NCI-H146 (cell line): ENCODE data around the gene DCANP1.

ENCODE experiments used
- DNase-seq: peaks from one replicate; lab custom pipeline; 2025; lab: John Stamatoyannopoulos, UW

DCANP1 gene

DNA sequence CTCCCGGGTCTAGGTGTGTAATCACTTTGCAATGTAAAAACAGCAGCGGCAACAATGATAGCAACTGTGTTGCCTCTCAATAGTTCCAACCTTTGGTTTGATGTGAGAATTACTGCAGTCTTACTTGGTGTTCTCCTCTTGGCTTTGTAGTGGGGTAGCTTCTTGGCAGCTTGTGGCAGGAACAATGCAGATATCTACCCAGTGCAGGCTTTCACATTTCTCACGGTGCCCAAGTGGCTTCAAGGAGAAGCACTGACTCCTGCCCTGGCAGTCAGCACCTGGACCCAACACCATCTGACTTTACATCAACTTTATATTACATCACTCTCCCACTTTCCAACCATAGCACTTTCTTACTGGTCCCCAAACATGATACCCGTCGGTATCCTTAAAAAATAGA is 33.4 kb upstream of the DCANP1 start:
- no peak for DNase-seq

- DNase-seq, result peak; percentile 74
Observed at GRCh38 chr5:135478938-135479337, 31.8 kb upstream of the DCANP1 start.

GRCh38 chr5:135477613-135478066 is 30.5 kb upstream of the DCANP1 start:
- no peak for DNase-seq

- DNase-seq, result no peak
Observed at GRCh38 chr5:135476615-135477581, 29.8 kb upstream of the DCANP1 start.

DNA sequence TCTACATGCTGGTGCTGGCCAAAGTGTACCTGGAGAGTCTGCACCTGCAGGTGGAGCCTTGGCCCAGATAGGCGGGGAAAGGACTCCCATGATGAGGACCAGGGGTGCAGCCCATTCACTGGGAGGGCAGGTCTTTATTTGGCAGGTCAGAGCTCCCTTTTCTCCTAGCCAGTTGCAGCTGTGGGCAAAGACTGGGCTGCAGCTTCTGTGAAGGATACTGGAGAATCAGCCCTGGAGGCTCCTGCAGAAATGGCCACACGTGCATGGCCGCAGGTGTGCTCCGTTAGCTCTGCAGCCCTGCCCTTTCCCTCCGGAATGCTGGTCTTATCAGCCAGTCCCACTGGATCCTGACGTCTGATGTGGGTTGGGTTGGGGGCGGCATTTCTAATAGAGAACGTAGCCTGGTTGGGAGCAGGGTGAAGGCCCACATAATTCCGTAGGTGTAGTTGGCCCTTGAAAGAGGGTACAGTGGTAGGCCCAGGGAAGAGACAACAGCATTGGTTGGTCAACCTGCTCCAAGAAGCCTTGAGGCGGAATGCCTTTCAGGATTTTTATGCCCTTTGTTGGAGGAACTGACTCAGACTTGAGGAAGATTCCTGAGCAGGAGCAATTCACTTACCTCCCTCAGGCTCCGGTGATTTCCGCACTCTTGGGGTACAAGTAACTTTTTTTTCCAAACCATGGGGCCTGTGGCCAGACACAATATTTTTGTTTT is 27.0 kb upstream of the DCANP1 start:
- DNase-seq, result no peak

GRCh38 chr5:135472141-135472540 is 25.0 kb upstream of the DCANP1 start:
- no peak for DNase-seq

GRCh38 chr5:135471726-135472125 is 24.6 kb upstream of the DCANP1 start:
- DNase-seq, result no peak

DNA sequence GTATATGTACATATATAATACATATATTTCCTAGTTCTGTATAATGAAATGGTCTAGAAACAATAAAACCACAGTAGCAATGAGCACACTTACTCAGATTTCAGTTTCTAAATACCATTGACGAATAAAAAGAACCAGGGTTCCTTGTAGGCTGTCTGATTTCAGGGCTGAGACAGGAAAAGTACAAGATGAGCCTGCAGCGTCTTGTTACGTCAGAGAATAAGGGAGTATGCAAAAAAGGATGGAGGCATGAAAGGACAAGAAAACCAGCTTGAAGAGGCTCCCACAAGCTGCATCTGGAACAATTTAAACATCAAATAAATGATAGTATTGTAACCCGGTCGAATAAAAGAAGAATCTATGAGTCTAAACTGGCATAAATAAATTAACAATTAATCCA is 22.8 kb upstream of the DCANP1 start:
- DNase-seq, result no peak

- no peak for DNase-seq
Observed at GRCh38 chr5:135468541-135468940, 21.4 kb upstream of the DCANP1 start.

GRCh38 chr5:135467871-135468485 is 20.8 kb upstream of the DCANP1 start:
- DNase-seq, result no peak

GRCh38 chr5:135467051-135467625 is 20.0 kb upstream of the DCANP1 start:
- no peak for DNase-seq

DNA sequence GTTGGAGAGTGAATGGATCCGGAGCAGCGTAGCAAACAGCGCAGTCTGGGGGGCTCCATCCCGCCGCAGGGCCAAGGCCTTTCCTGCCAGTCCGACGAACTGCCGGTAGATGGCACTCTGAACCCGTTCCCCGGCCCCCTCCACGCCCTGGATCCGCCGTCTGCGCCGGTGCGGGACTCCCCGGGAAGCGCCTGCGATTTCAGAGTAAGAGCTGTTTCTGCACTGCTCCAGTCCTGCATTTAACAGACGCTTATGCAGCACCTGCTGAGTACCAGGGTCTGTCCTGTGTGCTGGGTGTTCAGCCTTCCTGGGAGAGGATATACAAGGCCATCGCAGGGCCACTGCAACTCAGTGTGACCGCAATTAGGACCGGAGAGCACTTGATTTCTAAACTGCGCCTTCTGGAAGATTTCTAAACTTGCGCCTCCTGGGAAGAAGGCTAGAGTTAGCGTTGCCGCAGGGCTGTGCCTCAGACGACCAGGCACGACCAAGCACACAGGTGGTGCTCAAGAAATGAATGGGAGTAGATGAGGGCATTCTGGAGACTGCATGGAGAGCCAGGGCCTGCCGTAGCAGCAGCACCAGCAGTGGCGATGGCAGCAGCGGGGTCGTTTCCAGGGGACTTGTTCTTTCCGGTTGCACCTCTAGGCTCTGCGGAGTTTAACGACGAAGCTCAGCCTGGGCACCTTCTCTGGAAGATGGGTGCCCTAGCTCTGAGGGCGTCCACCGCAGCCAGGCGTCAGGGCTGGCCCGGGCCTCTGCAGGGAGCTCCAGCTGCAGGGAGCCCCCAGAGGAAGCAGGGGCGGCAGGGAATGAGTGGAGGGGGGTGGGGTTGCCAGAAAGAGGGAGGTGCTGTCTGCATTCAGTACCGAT is 19.3 kb upstream of the DCANP1 start:
- peak; percentile 69 for DNase-seq

- DNase-seq, result no peak
Observed at GRCh38 chr5:135465391-135466122, 18.4 kb upstream of the DCANP1 start.

- DNase-seq, result peak; percentile 84
Observed at GRCh38 chr5:135462304-135462703, 15.2 kb upstream of the DCANP1 start.

DNA sequence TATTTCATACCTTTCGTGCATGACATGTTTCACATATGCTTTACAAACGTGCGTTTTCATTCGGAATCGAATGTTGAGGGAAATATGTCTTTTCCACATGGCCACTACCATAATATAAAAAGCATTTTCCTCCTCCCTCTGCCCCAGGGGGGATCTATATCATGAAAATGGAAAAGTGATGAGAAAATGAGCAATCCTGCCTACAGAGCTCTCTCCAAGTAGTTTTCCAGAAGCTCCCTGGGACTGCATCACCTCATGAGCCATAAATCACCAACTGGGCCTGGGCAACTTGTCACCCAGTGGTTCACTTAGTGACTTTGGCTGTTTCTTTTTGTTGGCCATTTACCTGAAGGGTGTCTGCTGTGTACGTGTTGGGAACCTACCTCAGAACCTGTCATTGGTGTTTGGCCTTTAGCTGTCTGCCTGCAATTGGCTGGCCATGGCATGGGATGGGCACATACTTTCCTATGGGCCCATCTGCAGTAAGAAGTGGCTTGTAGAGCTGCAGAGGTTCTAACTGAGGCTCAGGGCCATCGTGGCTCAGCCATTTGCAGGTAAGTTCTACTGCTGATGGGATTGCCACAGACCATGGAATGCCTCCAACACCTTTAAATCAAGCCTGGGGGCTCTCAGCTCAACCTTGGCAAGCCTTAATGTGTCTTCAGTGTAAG is 14.5 kb upstream of the DCANP1 start:
- DNase-seq, result no peak

DNA sequence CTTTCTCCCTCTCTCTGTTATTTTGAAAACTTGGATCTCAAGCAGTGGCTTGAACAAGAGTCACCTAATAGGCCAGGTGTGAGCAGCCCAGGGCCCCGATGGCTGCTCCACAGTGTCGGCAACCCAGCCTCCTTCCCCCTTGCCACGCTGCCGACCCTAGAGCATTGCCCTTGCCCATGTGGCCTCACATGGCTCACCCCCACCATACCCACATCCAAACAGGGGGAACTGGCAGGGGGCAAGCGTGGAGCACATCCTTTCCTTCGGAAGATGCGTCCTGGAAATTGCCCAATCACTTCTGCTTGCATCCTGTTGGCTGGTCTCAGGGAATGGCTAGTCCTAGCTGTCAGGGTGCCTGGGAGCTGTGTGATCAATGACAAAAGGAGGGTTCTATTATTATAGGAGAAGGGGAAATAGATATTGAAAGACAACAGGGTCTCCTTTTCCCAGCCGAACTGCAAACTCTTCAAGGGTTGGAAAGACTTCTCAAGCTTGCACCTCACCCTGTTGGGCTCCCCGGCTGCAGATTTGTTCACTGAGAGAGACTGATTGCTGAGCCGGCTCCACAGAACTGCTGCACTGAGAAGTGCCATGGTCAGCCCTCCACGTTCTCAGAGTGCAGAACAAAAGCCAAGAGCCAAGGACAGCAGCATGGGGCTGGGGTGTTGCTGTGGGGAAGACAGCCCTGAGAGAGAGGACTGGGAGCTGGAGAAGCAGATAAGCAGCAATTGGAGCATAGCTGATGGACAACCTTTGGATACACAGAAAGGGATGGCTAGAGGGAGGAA is 13.3 kb upstream of the DCANP1 start:
- DNase-seq, result no peak

GRCh38 chr5:135458921-135459331 is 11.8 kb upstream of the DCANP1 start:
- no peak for DNase-seq

- no peak for DNase-seq
Observed at GRCh38 chr5:135458356-135458755, 11.2 kb upstream of the DCANP1 start.

DNA sequence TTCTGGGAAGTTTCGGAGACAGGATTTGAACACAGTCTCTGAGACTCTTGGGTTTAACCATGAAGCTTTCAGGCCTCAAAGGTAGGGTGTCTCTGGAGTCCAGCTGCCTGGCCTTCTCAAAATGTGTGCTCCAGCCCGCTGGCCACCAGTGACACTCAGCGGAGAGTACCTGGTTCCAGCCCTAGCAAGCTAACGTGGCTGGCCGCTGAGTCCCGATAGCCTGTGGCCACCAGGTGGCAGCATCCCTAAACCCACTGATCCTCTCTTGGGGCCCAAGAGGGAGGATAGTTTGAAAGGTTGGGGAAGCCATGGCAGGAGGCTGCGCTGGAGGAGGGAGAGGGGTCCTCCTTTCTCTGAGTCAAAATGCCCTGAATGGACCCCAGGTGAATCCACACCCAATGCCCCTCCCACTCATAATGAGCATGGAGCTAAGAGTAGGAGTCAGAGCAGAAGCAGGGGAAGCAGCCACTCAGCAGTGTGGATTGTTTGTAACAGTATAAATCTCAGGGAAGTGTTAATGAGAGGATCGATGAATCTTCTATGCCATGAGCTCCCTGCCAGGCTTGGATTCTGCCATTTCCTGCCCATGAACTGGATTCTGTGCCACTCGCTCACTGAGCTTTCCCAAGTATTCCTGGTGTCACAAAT is 10.4 kb upstream of the DCANP1 start:
- DNase-seq, result peak; percentile 64
